ENCODE measurements around the gene RUFY2. TPM values are rescaled to one million over a fixed set of nuclear protein-coding genes. Genes with fewer than 3 reads are reported as not detected.

Gene RUFY2
- total RNA-seq, 1 donor from 2014 or later, result 24.2 TPM

- no peak for DNase-seq (ENCODE audit: extremely low read depth, low read depth, low spot score)
These were observed 42.8 kb downstream of the RUFY2 start for GRCh38 chr10:68364101-68364886.

GRCh38 chr10:68362590-68362989, 44.5 kb downstream of the RUFY2 start:
- DNase-seq (ENCODE audit: extremely low read depth, low read depth, low spot score), result no peak

DNA sequence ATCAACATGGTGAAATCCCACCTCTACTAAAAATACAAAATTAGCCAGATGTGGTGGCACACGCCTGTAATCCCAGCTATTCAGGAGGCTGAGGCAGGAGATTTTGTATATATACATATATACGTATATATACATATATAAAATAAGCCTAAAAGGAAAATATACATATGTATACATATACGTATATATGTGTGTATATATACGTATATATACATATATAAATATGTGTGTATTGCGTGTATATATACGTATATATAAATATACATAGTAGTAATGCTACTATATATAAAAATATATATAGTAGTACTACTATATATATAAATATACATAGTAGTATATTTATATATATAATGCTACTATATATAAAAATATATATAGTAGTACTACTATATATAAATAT, 47.9 kb downstream of the RUFY2 start:
- no peak for DNase-seq (ENCODE audit: extremely low read depth, low read depth, low spot score)

GRCh38 chr10:68353537-68353936, 53.5 kb downstream of the RUFY2 start:
- DNase-seq (ENCODE audit: extremely low read depth, low read depth, low spot score), result no peak

DNA sequence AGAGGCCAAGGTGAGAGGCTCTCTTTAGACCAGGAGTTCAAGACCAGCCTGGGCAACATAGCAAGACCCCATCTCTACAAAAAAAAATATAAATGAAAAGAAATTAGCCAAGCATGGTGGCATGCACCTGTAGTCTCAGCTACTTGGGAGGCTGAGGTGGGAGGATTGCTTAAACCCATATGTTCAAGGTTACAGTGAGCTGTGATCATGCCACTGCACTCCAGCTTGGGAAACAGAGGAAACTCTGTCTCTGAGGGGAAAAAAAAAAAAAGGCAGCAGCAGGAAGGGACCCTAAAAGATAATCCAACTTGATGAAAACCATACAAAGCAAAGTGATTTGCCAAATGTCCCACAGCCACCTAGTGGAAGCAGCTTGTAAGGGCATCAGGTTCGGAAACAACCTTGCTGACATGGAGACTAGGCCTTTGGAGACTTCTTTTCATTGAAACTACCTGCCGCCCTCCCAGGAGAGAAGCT, 58.8 kb downstream of the RUFY2 start:
- no peak for DNase-seq (ENCODE audit: extremely low read depth, low read depth, low spot score)

GRCh38 chr10:68346774-68347173, 60.3 kb downstream of the RUFY2 start:
- DNase-seq (ENCODE audit: extremely low read depth, low read depth, low spot score), result no peak

GRCh38 chr10:68345621-68346020, 61.5 kb downstream of the RUFY2 start:
- DNase-seq (ENCODE audit: extremely low read depth, low read depth, low spot score), result no peak

GRCh38 chr10:68342909-68343516, 64.1 kb downstream of the RUFY2 start:
- DNase-seq (ENCODE audit: extremely low read depth, low read depth, low spot score), result no peak

GRCh38 chr10:68340358-68341080, 66.6 kb downstream of the RUFY2 start:
- DNase-seq (ENCODE audit: extremely low read depth, low read depth, low spot score), result no peak

DNA sequence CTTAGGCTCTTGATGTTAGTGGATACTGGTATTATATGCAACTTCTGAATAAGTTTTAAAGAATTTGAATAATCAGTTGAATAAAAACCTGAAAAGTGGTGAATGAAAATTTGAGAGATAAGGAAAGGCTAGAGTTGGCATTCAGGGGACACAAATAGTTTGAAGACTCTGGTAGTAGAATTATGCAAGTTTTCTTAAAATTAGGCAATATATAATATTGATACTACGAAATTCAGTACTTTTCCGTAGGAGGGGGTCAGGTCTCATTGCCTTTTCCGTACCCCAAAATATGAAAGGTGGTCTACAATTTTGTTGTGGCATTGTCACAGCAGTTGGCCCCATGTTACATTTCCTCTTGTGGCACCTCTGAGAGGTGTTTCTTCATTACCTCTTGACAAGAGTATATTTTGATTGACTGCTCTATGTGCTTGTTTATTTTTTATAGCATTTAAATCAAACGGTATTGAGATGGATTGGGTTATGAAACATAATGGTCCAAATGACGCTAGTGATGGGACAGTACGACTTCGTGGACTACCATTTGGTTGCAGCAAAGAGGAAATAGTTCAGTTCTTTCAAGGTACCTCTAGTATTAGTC, 70.2 kb downstream of the RUFY2 start:
- DNase-seq (ENCODE audit: extremely low read depth, low read depth, low spot score), result no peak

DNA sequence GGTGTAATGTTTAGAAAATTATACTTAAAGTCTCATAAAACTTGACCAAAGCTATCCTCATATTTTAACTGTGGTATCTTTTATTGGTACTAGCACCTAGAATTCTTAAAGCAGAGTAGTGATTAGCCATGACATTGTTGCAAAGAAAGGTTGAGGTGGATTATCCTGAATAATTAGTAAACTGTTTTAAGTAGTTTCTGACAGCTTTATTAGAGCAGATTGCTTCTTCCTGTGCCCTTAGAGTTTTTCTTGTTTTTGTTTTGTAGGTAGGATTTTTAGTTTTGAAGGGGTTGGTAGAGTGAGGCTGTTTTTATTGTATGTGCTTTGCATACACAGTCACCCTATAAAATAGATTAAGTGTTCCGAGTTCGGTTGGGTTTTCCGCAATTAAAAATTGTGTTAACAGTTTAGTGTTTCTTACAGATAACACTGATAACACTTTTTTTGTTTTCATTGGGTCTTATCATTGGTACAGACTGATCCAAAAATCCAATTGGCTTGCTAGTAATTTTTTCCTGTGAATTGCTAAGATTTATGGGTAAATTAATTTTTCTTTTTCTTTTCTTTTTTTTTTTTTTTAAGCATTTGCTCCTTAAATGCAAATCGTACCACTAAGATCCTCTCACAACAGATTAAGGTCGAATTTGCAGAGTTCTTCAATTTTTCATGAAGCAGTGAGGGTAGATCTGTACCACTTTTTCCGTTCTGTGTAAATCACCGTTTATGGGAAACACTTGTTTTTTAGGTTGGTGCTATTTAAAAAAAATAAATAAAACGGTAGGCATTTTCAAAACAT, 72.2 kb downstream of the RUFY2 start:
- DNase-seq (ENCODE audit: extremely low read depth, low read depth, low spot score), result no peak

- DNase-seq (ENCODE audit: extremely low read depth, low read depth, low spot score), result no peak
These were observed 73.3 kb downstream of the RUFY2 start for GRCh38 chr10:68333440-68334431.

DNA sequence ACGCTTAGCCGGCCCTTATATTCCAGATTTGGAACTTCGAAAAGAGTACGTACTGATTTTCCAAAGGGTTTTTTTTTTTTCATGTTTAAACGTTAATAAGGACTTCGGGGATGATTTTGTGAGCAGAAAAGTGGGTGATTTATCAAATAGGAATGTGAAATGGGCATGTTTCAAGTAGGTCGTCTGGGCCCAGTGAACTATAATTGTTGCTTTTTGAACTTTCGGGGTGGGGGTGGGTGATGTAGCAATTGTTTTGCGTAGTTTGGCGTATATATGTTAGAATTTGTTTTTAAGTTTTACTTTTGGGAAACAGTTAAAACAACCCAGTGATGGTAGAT, 74.0 kb downstream of the RUFY2 start:
- no peak for DNase-seq (ENCODE audit: extremely low read depth, low read depth, low spot score)

GRCh38 chr10:68332259-68333057, 74.6 kb downstream of the RUFY2 start, which contains the start of gene PBLD:
PBLD (minus strand) TSS chr10:68332928; CDS start chr10:68306844, 26,084 bp downstream.
- DNase-seq (ENCODE audit: extremely low read depth, low read depth, low spot score), result no peak

- peak; percentile 82 for DNase-seq (ENCODE audit: extremely low read depth, low read depth, low spot score)
These were observed 75.4 kb downstream of the RUFY2 start, which contains the start of gene HNRNPH3 for GRCh38 chr10:68331455-68332258. HNRNPH3 (plus strand) TSS chr10:68332064; CDS start chr10:68337222, 5,158 bp downstream.

- no peak for DNase-seq (ENCODE audit: extremely low read depth, low read depth, low spot score)
These were observed 76.1 kb downstream of the RUFY2 start for GRCh38 chr10:68330852-68331454.

GRCh38 chr10:68329506-68329861, 77.6 kb downstream of the RUFY2 start:
- no peak for DNase-seq (ENCODE audit: extremely low read depth, low read depth, low spot score)
